ENCODE results near the gene LGALS3BP. TPM values are rescaled to one million over a fixed set of nuclear protein-coding genes. Genes with fewer than 3 reads are reported as not detected.

LGALS3BP gene
- total RNA-seq, 1 donor from 2014 or later = 202 TPM

DNA sequence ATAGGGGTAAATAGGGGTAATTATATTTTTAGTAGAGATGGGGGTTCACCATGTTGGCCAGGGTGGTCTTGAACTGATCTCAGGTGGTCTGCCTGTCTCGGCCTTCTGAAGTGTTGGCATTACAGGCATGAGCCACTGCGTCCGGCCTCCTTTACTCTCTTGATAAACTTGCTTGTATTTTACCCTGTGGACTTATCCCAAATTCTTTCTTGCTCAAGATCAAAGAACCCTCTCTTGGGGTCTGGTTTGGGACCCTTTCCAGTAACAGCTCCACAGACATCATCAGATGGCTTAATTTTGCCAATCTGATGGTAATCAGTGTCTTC is 38.6 kb upstream of the LGALS3BP start:
- H3K4me1 Mint-ChIP-seq (ENCODE audit: unreplicated experiment) = peaks cover 7% of the 10 kb centered on the region
- no peak for DNase-seq (ENCODE audit: extremely low spot score, unreplicated experiment)
- no peak overlapping the region for H3K27ac Mint-ChIP-seq
- no peak overlapping the region for H3K4me3 Mint-ChIP-seq
- no peak for TF ChIP-seq CTCF (conservative IDR thresholded peaks at IDR 0.05)
- peaks cover 10% of the 10 kb centered on the region for H3K9me3 Mint-ChIP-seq
- H3K36me3 Mint-ChIP-seq = no peaks in the 10 kb centered on the region
- peaks cover 32% of the 10 kb centered on the region for H3K27me3 Mint-ChIP-seq

DNA sequence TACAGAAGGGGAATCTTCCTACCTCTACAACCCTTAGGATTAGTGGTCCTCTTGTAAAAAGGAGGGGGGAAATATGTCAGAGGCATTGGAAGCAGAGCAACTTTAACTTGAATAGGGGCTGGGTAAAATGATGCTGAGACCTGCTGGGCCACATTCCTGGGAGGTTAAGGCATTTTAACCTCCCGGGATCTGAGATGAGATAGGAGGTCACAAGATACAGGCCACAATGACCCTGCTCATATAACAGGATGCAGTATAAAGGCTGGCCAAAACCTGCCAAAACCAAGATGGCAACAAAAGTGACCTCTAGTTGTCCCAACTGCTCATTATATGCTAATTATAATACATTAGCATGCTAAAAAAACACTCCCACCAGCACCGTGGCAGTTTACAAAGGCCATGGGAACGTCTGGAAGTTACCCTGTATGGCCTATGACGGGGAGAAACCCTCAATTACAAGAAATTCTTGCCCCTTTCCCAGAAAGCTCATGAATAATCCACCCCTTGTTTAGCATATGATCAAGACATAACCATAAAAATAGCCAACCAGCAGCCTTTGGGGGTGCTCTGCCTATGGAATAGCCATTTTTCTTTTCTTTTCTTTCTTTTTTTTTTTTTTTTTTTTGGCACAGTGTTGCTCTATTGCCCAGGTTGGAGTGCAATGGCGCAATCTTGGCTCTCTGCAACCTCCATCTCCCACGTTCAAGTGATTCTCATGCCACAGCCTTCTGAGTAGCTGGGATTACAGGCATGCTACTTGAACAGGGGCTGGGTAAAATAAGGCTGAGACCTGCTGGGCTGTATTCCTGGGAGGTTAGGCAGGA is 38.0 kb upstream of the LGALS3BP start:
- Mint-ChIP-seq H3K4me3 (peak overlapping the region; percentile 6), H3K4me1 (ENCODE audit: unreplicated experiment) (peaks cover 7% of the 10 kb centered on the region), H3K9me3 (peaks cover 10% of the 10 kb centered on the region), H3K36me3 (no peaks in the 10 kb centered on the region), H3K27ac (peak overlapping the region; percentile 50), H3K27me3 (peaks cover 26% of the 10 kb centered on the region)
- DNase-seq (ENCODE audit: extremely low spot score, unreplicated experiment) = no peak
- TF ChIP-seq CTCF (conservative IDR thresholded peaks at IDR 0.05) = no peak

- Mint-ChIP-seq H3K27ac (no peak overlapping the region), H3K4me3 (no peak overlapping the region), H3K4me1 (ENCODE audit: unreplicated experiment) (peaks cover 18% of the 10 kb centered on the region), H3K27me3 (peaks cover under 1% of the 10 kb centered on the region), H3K9me3 (peaks cover 10% of the 10 kb centered on the region), H3K36me3 (no peaks in the 10 kb centered on the region)
- DNase-seq (ENCODE audit: extremely low spot score, unreplicated experiment) = no peak
- no peak for TF ChIP-seq CTCF (conservative IDR thresholded peaks at IDR 0.05)
Measured at GRCh38 chr17:79014158-79014758, 34.5 kb upstream of the LGALS3BP start.

- Mint-ChIP-seq H3K36me3 (peaks cover 4% of the 10 kb centered on the region), H3K27me3 (no peaks in the 10 kb centered on the region), H3K9me3 (peaks cover 10% of the 10 kb centered on the region), H3K4me3 (no peak overlapping the region), H3K27ac (no peak overlapping the region), H3K4me1 (ENCODE audit: unreplicated experiment) (peaks cover 27% of the 10 kb centered on the region)
- TF ChIP-seq CTCF (conservative IDR thresholded peaks at IDR 0.05) = no peak
- DNase-seq (ENCODE audit: extremely low spot score, unreplicated experiment) = no peak
Measured at GRCh38 chr17:79012563-79013134, 32.9 kb upstream of the LGALS3BP start.

- Mint-ChIP-seq H3K27ac (peak overlapping the region; percentile 81), H3K36me3 (peaks cover 4% of the 10 kb centered on the region), H3K4me3 (peak overlapping the region; percentile 88), H3K4me1 (ENCODE audit: unreplicated experiment) (peaks cover 30% of the 10 kb centered on the region), H3K9me3 (peaks cover 5% of the 10 kb centered on the region), H3K27me3 (no peaks in the 10 kb centered on the region)
- no peak for TF ChIP-seq CTCF (conservative IDR thresholded peaks at IDR 0.05)
- DNase-seq (ENCODE audit: extremely low spot score, unreplicated experiment) = no peak
Measured at GRCh38 chr17:79011451-79012147, 31.9 kb upstream of the LGALS3BP start.

Measured in type B pancreatic cell (in vitro differentiated cells).